GM10266 (cell line): Measurements from ENCODE around the gene SPATA19.
A peak's percentile ranks its signal among the peaks of the same experiment; 100 is the strongest.

ENCODE experiments used
- DNase-seq: peaks from one replicate; pipeline ENCODE4 v3.0.0; 2012; ENCODE audit errors: extremely low spot score
- CTCF ChIP-seq: IDR thresholded peaks from 2 replicates; pipeline ENCODE4 v1.5.1; 2012; ENCODE audit warnings: mild to moderate bottlenecking, low read depth; ENCODE audit not compliant: control insufficient read depth, insufficient read depth; ENCODE audit errors: missing control alignments

Gene SPATA19

DNA sequence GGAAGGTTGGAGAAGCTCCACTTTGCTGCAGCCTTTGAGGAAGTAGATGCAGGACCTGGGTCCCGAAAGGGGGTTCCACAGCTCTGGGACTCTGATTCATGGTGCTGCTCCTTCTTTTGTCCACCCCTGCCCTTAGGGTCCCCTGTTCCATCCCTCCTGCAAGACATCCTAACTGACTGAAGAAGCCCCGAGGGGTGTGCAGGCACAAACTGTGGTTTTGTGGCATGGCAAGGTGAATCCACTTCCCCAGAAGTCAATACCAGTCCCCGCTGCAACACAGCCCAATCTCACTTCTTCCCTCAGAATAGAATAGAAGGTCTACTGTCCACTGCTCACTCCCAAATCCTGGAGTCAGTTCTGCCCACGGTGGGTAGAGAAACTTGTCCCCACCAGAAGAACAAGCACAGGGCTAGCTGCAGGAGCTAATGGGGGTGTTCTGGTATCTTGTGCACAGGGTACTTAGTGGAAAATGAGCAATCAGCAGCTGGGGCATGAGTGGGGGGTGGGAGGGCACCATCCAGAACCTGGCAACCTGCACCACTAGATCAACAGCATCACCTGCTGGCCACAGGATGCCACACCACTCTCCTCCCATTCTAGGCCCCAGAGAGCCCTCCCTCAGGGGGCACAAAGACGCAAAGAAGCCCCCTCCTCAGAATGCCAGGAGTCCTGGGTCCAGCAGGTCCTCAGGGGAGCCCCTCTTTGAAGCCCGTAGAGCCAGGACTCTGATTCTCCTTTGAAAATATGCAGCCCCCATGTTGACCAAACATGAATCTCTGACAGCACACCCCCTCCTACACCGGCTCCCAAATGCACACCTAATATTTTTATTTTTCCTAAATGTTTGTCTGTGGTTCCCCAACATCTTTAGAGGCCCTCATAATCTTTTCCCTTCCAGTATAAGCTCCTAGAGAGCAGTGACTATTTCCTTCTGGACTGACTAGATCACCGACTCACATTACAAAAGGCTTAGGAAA, 14.1 kb downstream of the SPATA19 start:
- DNase-seq: no peak
- TF ChIP-seq CTCF: peak; percentile 31

DNA sequence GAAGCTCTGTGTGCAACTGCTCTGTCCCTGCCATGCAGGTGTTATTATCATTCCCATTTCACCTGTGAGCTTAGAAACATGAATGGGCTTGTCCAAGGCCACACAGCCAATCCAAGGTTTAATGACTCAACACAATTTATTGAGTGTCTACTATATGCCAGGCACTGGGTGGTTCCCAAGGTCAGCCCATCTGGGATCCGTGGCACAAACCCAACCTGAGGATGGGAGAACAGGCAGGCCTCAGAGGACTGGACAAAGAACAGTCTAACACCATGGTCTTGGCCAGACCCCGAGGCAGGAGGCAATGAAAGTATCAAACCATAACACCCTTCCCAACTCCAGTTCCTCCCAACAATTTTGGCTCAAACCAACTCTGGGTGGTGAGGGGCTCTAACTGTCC, 15.7 kb downstream of the SPATA19 start:
- DNase-seq: no peak
- TF ChIP-seq CTCF: no peak

- TF ChIP-seq CTCF: no peak
- DNase-seq: no peak
Observed at GRCh38 chr11:133828871-133829270, 16.4 kb downstream of the SPATA19 start.

GRCh38 chr11:133827556-133827955, 17.8 kb downstream of the SPATA19 start:
- no peak for TF ChIP-seq CTCF

DNA sequence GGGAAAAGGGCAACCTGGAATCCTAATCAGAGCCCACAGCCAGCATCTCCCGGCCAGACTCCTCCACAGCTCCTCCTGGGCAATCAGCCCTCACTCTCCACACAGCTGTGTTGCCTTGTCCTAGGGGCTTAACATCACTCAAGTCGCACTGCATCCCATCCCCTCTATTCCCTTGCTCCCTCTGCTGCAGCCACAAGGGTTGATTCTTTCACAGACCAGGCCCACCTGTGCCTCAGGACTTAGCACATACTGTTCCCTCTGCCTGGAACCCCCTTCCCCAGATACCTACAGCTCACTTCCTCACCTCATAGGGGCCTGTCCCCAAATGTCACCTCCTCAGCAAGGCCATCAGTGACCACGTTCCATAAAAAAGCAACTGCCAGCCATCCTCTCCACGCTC, 18.4 kb downstream of the SPATA19 start:
- no peak for DNase-seq
- no peak for TF ChIP-seq CTCF

More at GRCh38 chr11:133827556-133827955, 17.8 kb downstream of the SPATA19 start:
- no peak for DNase-seq

DNA sequence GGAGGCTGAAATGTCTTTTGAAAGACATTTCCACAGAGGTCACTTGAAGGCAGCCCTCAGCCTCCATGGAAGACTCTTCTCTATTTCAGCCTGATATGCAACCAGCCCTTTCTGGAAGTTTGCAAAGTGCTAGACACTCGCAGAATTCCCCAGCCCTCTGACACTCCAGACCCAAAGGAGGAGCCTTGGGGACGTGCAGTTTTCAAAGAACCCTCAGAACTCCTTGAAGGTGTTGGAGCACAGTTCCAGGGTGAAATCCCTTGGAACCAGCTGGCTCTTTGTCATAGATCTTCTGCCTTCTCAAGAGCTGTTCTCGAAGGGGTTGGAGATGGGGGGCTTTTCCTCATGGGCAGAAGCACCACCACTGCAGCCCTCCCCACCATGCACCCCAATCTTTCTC, 19.6 kb downstream of the SPATA19 start:
- no peak for TF ChIP-seq CTCF
- no peak for DNase-seq

DNA sequence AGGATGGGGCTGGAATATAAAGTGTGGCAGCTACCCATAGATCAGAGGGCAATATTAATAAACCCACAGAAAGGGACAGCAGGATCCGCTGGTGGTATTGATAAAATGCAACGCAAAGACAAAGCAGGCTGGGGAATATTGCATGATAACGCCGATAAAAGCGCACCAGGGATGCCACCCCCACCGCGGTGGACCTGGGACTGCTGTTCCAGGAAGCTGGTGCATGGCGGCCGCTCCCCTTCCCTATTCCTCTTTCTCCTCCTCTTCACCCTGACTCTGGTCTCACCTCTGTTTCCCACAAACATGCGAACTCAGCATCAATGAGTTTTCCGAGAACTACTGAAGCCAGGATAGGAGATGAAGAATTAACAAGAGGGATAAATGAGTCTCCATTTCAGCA, 20.2 kb downstream of the SPATA19 start:
- no peak for TF ChIP-seq CTCF
- no peak for DNase-seq
